Measurements from ENCODE around the gene SLC16A13.

The SLC16A13 gene

GRCh38 chr17:7011942-7012254 is 23.9 kb upstream of the SLC16A13 start:
- peak; percentile 2 for DNase-seq (ENCODE audit: low spot score)

DNA sequence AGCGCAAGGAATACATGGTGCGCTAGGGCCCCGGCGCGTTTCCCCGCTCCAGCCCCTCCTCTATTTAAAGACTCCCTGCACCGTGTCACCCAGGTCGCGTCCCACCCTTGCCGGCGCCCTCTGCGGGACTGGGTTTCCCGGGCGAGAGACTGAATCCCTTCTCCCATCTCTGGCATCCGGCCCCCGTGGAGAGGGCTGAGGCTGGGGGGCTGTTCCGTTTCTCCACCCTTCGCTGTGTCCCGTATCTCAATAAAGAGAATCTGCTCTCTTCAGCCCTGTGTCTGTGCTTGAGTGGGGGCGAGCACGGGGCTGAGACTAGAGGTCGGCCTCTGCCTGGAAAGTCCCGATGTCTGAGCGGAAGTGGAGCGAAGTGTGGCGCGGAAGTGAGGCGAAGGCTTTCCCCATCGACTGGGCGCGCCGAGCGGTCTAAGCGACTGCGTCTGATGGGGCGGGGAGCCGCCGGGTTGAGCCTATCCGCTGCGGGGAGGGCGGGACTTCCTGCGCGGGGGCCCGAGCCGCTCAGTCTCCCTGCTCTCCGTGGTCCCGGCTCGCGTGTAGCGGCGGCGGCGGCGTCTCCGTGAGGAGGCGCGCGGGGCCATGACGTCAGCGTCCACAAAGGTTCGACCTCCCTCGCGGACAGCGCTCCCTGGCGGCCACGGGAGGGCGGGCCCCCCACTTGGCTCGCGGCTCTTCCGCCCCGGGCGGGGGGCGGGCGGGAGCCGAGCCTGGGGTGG is 21.4 kb upstream of the SLC16A13 start:
- peak; percentile 96 for DNase-seq (ENCODE audit: low spot score)

- no peak for DNase-seq (ENCODE audit: low spot score)
These were observed 20.5 kb upstream of the SLC16A13 start for GRCh38 chr17:7014995-7015958.

- DNase-seq (ENCODE audit: low spot score) = no peak
These were observed 19.4 kb upstream of the SLC16A13 start for GRCh38 chr17:7016418-7016817.

GRCh38 chr17:7016886-7017826 is 18.7 kb upstream of the SLC16A13 start:
- DNase-seq (ENCODE audit: low spot score) = no peak

DNA sequence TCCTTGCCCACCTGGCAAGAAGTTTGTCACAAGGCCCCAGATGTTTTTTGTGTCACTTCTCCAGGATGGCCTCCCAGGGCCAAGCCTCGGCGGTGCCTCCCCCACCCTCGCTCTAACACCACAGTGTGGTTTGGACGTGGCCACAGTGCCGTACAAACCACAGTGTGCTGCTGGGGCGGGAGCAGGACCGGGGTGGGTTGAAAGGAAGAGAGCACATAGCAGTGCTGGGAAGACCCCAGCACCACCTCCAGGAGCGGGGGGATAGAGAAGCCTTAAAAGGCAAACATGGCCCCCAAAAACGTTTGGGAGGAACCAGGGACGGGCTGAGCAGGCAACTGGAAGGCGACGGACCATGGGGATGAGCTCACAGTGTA is 18.0 kb upstream of the SLC16A13 start:
- DNase-seq (ENCODE audit: low spot score) = no peak

DNA sequence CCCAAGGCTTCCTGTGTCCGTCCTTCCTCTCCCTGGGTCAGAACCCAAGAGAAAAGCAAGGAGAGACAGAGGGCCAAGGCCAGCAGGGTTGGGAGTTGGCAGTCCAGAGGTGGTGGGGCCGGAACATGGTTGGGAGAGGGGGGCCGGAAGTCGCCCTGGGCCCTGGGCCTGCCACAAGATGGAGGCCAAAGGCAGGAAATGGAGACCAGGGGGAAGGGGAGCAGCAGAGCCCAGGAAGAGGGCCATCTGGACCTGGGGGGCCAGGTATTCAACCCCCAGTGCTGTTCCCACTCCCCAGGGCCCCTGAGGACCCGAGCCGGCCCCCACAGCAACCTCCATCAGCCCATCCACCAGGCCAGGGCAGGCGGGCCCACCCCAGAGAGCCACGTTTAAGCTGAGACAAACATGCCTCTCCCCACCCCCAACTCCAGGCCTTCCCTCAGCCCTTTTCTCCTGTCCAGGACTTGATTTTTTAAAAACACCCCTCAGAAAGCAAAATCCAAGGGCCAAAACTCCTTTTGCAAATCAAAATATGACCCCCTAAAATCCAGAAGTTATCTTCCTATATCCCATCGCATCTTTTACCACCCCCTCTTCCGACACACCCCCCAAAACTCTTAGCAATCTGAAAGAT is 17.4 kb upstream of the SLC16A13 start:
- no peak for DNase-seq (ENCODE audit: low spot score)

DNA sequence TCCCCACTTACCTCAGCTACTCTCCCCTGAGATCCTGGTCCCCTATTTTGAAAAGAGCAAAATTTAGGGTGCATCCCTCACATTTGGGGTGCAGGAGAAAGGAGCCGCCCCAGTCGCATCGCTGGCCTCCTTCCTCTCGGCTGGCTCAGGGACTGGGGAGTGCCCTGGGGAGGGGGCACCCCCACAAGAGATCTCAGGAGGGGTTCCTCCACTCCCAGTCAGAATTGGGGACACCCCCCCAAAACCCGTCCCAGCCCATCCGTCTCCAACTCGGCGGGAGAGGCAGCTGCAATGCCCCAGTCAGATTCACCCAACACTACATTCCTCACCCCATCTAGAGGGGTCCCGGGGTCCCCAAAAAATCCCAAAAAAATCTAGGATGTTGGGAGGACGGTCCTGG is 16.4 kb upstream of the SLC16A13 start:
- DNase-seq (ENCODE audit: low spot score) = no peak

- DNase-seq (ENCODE audit: low spot score) = no peak
These were observed 15.8 kb upstream of the SLC16A13 start for GRCh38 chr17:7019839-7020519.

DNA sequence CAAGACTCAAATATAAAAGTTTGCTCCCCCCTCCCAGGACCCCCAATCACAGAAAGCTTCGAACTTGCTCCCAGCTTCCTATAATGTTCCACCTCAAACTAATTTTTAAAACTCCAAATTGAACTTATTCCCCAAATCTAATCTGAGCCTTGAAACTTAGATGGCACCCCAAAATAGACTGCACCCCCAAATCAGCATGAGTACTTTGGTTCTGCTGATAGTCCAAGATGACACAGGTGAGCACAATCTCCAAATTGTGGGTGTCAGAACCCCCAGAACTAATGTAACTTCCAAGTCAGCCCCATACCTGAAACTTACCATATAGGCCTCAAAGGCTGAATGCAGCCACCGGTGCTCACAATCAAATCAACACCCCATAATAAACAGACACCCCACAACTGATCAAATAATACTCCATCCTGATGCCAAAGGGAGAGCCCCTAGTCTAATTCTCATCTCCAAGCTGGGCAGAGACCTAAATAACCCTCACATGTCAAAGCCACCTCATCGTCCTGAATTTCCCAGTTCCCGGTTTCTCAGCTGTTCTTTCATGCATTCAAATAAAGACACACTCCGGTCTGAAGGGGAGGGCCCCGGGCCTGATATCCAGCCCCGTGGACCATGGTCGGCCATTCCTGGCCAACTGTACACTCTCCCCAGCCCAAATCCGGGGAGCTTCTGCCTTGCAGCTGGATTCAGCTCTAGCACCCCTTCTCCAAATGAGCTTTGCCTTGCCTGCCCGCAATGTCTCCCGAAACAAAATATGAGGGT is 14.7 kb upstream of the SLC16A13 start:
- no peak for DNase-seq (ENCODE audit: low spot score)

DNA sequence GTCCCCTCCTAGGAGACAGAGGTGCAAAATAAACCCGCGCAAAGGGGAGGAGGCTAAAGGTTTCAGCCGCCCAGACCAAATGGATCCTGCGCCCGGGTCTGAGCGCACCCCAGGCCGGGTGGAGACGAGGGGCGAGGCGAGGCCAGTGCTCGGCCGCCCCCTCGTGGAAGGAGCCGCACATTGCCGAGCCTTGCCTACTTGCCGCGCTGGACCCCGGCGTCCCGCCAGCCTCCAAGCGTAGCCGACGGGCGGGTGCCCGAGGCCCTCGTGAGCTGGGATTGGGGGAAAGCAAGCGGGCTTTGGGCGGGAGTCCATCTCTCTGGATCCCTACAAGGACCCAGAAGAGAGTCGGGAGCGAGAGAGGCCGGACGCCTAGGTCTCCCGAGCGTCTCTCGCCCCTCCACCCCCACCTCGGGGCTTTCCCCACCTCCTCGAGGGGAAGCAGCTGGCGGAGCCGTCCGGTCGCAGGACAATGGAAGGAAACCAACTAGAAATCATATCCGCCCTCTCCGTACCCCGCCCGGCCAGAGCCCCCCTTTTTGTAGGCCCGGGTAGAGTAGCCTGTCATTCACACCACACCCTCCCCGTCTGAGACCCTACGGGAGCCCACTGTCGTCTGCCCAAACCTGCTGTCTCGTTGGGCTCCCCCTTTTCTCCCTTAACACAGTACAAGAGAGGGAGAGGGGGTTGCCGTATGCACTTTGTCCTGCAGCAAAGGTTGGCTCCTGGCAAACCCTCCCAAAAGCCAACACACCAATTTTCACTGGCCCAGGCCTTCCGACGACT is 13.6 kb upstream of the SLC16A13 start:
- peak; percentile 79 for DNase-seq (ENCODE audit: low spot score)

GRCh38 chr17:7022781-7023571 is 12.8 kb upstream of the SLC16A13 start, which contains the start of gene BCL6B:
TSS of gene BCL6B (plus strand) at chr17:7023050. CDS start at chr17:7023672, 622 bp downstream.
- no peak for DNase-seq (ENCODE audit: low spot score)

DNA sequence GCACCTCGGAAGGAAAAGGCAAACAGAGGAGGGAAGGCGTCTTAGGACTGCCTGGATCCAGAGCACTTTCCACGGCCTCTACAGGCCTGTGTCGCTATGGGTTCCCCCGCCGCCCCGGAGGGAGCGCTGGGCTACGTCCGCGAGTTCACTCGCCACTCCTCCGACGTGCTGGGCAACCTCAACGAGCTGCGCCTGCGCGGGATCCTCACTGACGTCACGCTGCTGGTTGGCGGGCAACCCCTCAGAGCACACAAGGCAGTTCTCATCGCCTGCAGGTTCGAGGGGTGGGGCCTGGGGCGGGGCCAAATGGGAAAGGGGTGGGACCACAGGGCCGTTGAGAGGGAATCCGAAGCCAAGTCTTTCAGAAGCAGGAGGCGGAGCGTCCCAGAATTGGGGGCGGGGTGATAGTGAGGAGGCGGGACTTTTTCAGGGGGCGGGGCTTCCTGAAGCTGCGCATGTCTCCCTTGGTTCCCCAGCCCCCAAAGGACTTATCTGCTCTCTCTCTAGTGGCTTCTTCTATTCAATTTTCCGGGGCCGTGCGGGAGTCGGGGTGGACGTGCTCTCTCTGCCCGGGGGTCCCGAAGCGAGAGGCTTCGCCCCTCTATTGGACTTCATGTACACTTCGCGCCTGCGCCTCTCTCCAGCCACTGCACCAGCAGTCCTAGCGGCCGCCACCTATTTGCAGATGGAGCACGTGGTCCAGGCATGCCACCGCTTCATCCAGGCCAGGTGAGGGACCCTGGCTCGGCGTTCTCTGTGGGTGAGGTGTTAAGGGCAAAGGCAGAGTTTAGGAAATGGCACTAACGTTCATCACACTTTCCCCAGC is 12.0 kb upstream of the SLC16A13 start:
- DNase-seq (ENCODE audit: low spot score) = no peak

DNA sequence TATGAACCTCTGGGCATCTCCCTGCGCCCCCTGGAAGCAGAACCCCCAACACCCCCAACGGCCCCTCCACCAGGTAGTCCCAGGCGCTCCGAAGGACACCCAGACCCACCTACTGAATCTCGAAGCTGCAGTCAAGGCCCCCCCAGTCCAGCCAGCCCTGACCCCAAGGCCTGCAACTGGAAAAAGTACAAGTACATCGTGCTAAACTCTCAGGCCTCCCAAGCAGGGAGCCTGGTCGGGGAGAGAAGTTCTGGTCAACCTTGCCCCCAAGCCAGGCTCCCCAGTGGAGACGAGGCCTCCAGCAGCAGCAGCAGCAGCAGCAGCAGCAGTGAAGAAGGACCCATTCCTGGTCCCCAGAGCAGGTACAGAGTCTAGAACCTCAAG is 11.4 kb upstream of the SLC16A13 start:
- DNase-seq (ENCODE audit: low spot score) = no peak

DNA sequence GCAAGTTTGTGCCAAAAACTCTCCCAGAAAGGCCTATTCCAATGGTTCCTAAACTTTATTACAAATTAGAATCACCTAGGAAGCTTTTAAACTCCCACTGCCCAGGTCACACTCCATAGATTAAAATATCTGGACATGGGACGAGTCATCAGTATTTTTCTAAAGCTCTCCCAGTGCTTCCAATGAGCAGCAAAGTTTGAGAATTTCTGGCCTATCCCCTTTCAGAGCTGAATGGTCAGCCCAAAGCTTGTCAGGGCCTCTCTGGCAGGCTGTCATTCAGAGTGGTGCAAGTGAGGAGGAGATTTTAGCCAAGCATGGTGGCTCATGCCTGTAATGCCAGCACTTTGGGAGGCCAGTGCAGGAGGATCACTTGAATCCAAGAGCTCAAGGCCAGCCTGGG is 10.6 kb upstream of the SLC16A13 start:
- no peak for DNase-seq (ENCODE audit: low spot score)

DNA sequence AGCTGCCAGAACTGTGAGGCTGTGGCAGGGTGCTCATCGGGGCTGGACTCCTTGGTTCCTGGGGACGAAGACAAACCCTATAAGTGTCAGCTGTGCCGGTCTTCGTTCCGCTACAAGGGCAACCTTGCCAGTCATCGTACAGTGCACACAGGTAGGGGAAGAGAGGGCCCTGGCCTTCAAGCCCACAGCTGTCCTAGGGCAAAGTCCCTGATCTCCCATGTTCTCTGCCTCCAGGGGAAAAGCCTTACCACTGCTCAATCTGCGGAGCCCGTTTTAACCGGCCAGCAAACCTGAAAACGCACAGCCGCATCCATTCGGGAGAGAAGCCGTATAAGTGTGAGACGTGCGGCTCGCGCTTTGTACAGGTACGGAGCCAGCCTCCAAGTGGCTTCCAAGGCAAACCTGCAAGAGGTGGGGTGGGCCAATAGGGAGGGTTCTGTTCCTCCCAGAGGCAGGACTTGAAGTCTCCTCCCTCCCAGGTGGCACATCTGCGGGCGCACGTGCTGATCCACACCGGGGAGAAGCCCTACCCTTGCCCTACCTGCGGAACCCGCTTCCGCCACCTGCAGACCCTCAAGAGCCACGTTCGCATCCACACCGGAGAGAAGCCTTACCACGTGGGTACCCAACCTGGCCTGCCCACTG is 9.2 kb upstream of the SLC16A13 start:
- no peak for DNase-seq (ENCODE audit: low spot score)

DNA sequence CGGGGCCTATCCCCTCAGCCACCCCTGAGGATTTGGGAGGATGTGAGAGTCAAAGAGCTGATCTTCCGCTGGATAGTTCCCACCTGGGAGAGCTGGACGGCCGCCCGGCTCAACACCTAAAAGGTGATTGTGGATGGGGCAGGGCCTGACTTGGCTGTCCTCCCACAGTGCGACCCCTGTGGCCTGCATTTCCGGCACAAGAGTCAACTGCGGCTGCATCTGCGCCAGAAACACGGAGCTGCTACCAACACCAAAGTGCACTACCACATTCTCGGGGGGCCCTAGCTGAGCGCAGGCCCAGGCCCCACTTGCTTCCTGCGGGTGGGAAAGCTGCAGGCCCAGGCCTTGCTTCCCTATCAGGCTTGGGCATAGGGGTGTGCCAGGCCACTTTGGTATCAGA is 8.5 kb upstream of the SLC16A13 start:
- DNase-seq (ENCODE audit: low spot score) = no peak

Data from LoVo (cell line).